GM18867 (cell line): ENCODE data around the gene MGP.

Source experiments
- ATAC-seq: cut with Tn5 transposase; IDR thresholded peaks from one replicate; pipeline ENCODE4 v1.9.1; 2021; ENCODE audit warnings: mild to moderate bottlenecking, moderate library complexity; ENCODE audit not compliant: unreplicated experiment

MGP gene

GRCh38 chr12:14833336-14833735, 52.3 kb downstream of the MGP start:
- ATAC-seq, result no peak
